Gastrocnemius medialis (tissue), 4 donors: ENCODE data around the gene MOB3C. TPM values are rescaled to one million over a fixed set of nuclear protein-coding genes. Genes with fewer than 3 reads are reported as not detected.

Source experiments
- ATAC-seq, 2 donors: fragments of 150-250 bp; one replicate each; pipeline ENCODE4 v1.9.1; 2016
- DNase-seq, 2 donors: peaks; one replicate each; pipeline ENCODE4 v3.0.0-alpha.2; 2019
- H3K27ac ChIP-seq, 4 donors: fragments of 200-600 bp; sonication (generic); 1 replicate in 1 of 4; 2 replicates in 3 of 4; pipeline ENCODE4 v1.5.1; 2016 to 2018; ENCODE audit warnings: mild to moderate bottlenecking in 2 of 4, moderate library complexity in 1 of 4
- H3K27me3 ChIP-seq, 3 donors: fragments of 200-600 bp; sonication (generic) in 2 of 3; 1 replicate in 1 of 3; 2 replicates in 2 of 3; pipeline versions ENCODE4 v1.5.1 to v1.6.0; 2016 to 2019; ENCODE audit warnings: mild to moderate bottlenecking in 1 of 3, moderate library complexity in 1 of 3
- H3K36me3 ChIP-seq, 2 donors: fragments of 200-600 bp; sonication (generic) in 1 of 2; one replicate each; pipeline ENCODE4 v1.5.1; 2017 to 2018
- H3K4me1 ChIP-seq, 2 donors: fragments of 200-600 bp; sonication (generic) in 1 of 2; one replicate each; pipeline ENCODE4 v1.5.1; 2016 to 2017; ENCODE audit warnings: mild to moderate bottlenecking in 2 of 2
- H3K4me3 ChIP-seq, 4 donors: fragments of 200-600 bp; sonication (generic) in 3 of 4; 1 replicate in 1 of 4; 2 replicates in 3 of 4; pipeline ENCODE4 v1.5.1; 2016 to 2019; ENCODE audit warnings: mild to moderate bottlenecking in 2 of 4
- H3K9me3 ChIP-seq, 3 donors: fragments of 200-600 bp; sonication (generic) in 2 of 3; 1 replicate in 1 of 3; 2 replicates in 2 of 3; pipeline ENCODE4 v1.5.1; 2016 to 2019
- CTCF ChIP-seq, 5 experiments: fragments of 450-650 bp in 3 of 5; fragments of 200-600 bp in 2 of 5; sonication (generic) in 2 of 5; IDR thresholded peaks in 4 of 5; conservative IDR thresholded peaks in 1 of 5; 1 replicate in 4 of 5; 2 replicates in 1 of 5; pipeline ENCODE4 v1.5.1; 2016 to 2019; ENCODE audit warnings: antibody characterized with exemption in 5 of 5, mild to moderate bottlenecking in 3 of 5, moderate library complexity in 3 of 5
- POLR2A ChIP-seq, 2 donors: fragments of 450-650 bp; IDR thresholded peaks; one replicate each; pipeline ENCODE4 v1.6.1; 2017; ENCODE audit warnings: antibody characterized with exemption in 2 of 2, mild to moderate bottlenecking in 2 of 2, moderate library complexity in 2 of 2
- in situ Hi-C, 4 donors: fragments of 200-750 bp; cut with MboI; loops; one replicate each; pipeline versions ENCODE4 v1.15.0 to v1.8.0; 2017; ENCODE audit warnings: low sequenced_read_pairs in 4 of 4
- intact Hi-C: fragments of 100-400 bp; cut with DNase I; formaldehyde crosslinking; loops from one replicate; pipeline ENCODE4 v1.15.1; 2023; ENCODE audit warnings: low total_unique reads
- total RNA-seq, 4 donors: library from RNA; depleted of rRNA; stranded (reverse); fragments of >200 nt; gene quantifications; one replicate each; pipeline versions ENCODE4 v1.1.0 to v1.2.3, GENCODE V29; 2016

Gene MOB3C
- total RNA-seq, 4 donors from 2014 or later, result 11.3 to 26.5 (median 23.3) TPM

GRCh38 chr1:46568461-46568891 is 48.1 kb downstream of the MOB3C start:
- intact Hi-C loops, result no loop called here

GRCh38 chr1:46563341-46563740 is 53.3 kb downstream of the MOB3C start:
- no peak overlapping the region for H3K27ac ChIP-seq
- ATAC-seq, result no peak
- in situ Hi-C loops, result no loop called here
- H3K27me3 ChIP-seq, result no peaks in the 10 kb centered on the region
- intact Hi-C loops, result no loop called here
- H3K4me1 ChIP-seq, result no peaks in the 10 kb centered on the region
- no peak for DNase-seq
- H3K36me3 ChIP-seq, result peaks cover 0 to 80% of the 10 kb centered on the region in 2 donors
- H3K4me3 ChIP-seq, result no peak overlapping the region
- H3K9me3 ChIP-seq, result no peaks in the 10 kb centered on the region
- TF ChIP-seq POLR2A (IDR thresholded peaks at IDR 0.05), result no peak
- no peak for TF ChIP-seq CTCF (IDR thresholded peaks at IDR 0.05 in 4 of 5, conservative IDR thresholded peaks at IDR 0.05 in 1 of 5)

More at GRCh38 chr1:46568461-46568891, 48.1 kb downstream of the MOB3C start:
- H3K36me3 ChIP-seq, result peaks cover 0 to 63% of the 10 kb centered on the region in 2 donors
- H3K9me3 ChIP-seq, result no peaks in the 10 kb centered on the region
- no peak for TF ChIP-seq POLR2A (IDR thresholded peaks at IDR 0.05)
- no peak for TF ChIP-seq CTCF (IDR thresholded peaks at IDR 0.05 in 4 of 5, conservative IDR thresholded peaks at IDR 0.05 in 1 of 5)
- ATAC-seq, result no peak
- H3K27me3 ChIP-seq, result no peaks in the 10 kb centered on the region
- H3K27ac ChIP-seq, result no peak overlapping the region
- no peak overlapping the region for H3K4me3 ChIP-seq
- H3K4me1 ChIP-seq, result peaks cover 0 to under 1% of the 10 kb centered on the region in 2 donors
- no peak for DNase-seq
- in situ Hi-C loops, result no loop called here

GRCh38 chr1:46562498-46562897 is 54.1 kb downstream of the MOB3C start:
- H3K36me3 ChIP-seq, result peaks cover 0 to 77% of the 10 kb centered on the region in 2 donors
- DNase-seq (no peak), ATAC-seq (no peak)
- no peaks in the 10 kb centered on the region for H3K4me1 ChIP-seq
- no peak overlapping the region for H3K4me3 ChIP-seq
- no peak for TF ChIP-seq CTCF (IDR thresholded peaks at IDR 0.05 in 4 of 5, conservative IDR thresholded peaks at IDR 0.05 in 1 of 5)
- TF ChIP-seq POLR2A (IDR thresholded peaks at IDR 0.05), result no peak
- in situ Hi-C loops (no loop called here), intact Hi-C loops (no loop called here)
- H3K27ac ChIP-seq, result no peak overlapping the region
- H3K9me3 ChIP-seq, result no peaks in the 10 kb centered on the region
- no peaks in the 10 kb centered on the region for H3K27me3 ChIP-seq

- in situ Hi-C loops, result no loop called here
- intact Hi-C loops, result no loop called here
- no peaks in the 10 kb centered on the region for H3K9me3 ChIP-seq
- no peak for TF ChIP-seq CTCF (IDR thresholded peaks at IDR 0.05 in 4 of 5, conservative IDR thresholded peaks at IDR 0.05 in 1 of 5)
- TF ChIP-seq POLR2A (IDR thresholded peaks at IDR 0.05), result no peak
- ATAC-seq (no peak), DNase-seq (no peak)
- H3K36me3 ChIP-seq, result peaks cover 0 to 48% of the 10 kb centered on the region in 2 donors
- H3K27ac ChIP-seq, result no peak overlapping the region
- no peaks in the 10 kb centered on the region for H3K27me3 ChIP-seq
- no peaks in the 10 kb centered on the region for H3K4me1 ChIP-seq
- H3K4me3 ChIP-seq, result no peak overlapping the region
These were observed 57.6 kb downstream of the MOB3C start for GRCh38 chr1:46558966-46559365.
